ENCODE data around the gene RRAS2. TPM values are rescaled to one million over a fixed set of nuclear protein-coding genes. Genes with fewer than 3 reads are reported as not detected.

Gene RRAS2
- total and polyA plus RNA-seq, 10 of the 15 experiments (the other 5 are each of a cell fraction or from before 2014, with no cell fraction given), result 26.9 to 72.4 (median 45.4) TPM

GRCh38 chr11:14399087-14399486 lies 40.1 kb upstream of the RRAS2 start:
- DNase-seq (ENCODE audit: low read depth, low spot score), result no peak
- Histone ChIP-seq H3K9ac (ENCODE audit: control insufficient read depth, insufficient read depth, low read length) (no peak overlapping the region), H3K27me3 (replicated peaks in 1 of 2; ENCODE audit: control insufficient read depth in 2 of 2, insufficient read depth in 2 of 2, low read length in 1 of 2) (peaks cover 0 to 4% of the 10 kb centered on the region in 2 experiments; a peak in 1 of 4 replicates), H3K4me1 (ENCODE audit: control insufficient read depth, insufficient read depth, low read length) (no peaks in the 10 kb centered on the region), H3K9me3 (replicated peaks; ENCODE audit: control insufficient read depth, insufficient read depth, low read length) (no peaks in the 10 kb centered on the region), H4K20me1 (ENCODE audit: control insufficient read depth, insufficient read depth) (no peaks in the 10 kb centered on the region), H3K36me3 (ENCODE audit: control insufficient read depth in 2 of 2, insufficient read depth in 2 of 2, low read length in 1 of 2) (no peaks in the 10 kb centered on the region), H3K27ac (ENCODE audit: control insufficient read depth, insufficient read depth) (no peak overlapping the region), H3K79me2 (ENCODE audit: control insufficient read depth, insufficient read depth, low read length) (no peaks in the 10 kb centered on the region), H3K4me3 (no peak overlapping the region), H2AFZ (ENCODE audit: control insufficient read depth, low read depth, low read length) (no peak overlapping the region), H3K4me2 (ENCODE audit: control insufficient read depth, insufficient read depth) (no peak overlapping the region)
- ATAC-seq, result no peak
- 0% methylated on average over 1 of the region's 1 CpG for WGBS (ENCODE audit: insufficient coverage, insufficient replicate concordance, low lambda C conversion rate, missing lambda C conversion rate)
- BruUV-seq (replicated peaks), result no TSS peak
- intact Hi-C loops (cut with micrococcal nuclease; ENCODE audit: unreplicated experiment), result no loop called here
- ChIA-PET RAD21 (ENCODE audit: unreplicated experiment) (no interaction called here), CTCF (no interaction called here), SMC1A (ENCODE audit: uncharacterized antibody, unreplicated experiment) (interaction anchor here (0.7 to 0.8 kb wide), 2 partner anchors 98 to 122 kb away, joined by 3 to 4 read pairs; no protein-coding TSS in a partner anchor), POLR2A (no interaction called here)
- TF ChIP-seq FOS (IDR thresholded peaks at IDR 0.05; ENCODE audit: borderline replicate concordance, extremely low read depth, insufficient read length) (no peak), ZBED1 (IDR thresholded peaks at IDR 0.05; ENCODE audit: borderline replicate concordance) (no peak), TCF12 (IDR thresholded peaks at IDR 0.05; ENCODE audit: low read depth, low read length) (no peak), HDGF (IDR thresholded peaks at IDR 0.05) (no peak), HCFC1 (IDR thresholded peaks at IDR 0.05; ENCODE audit: low read length) (no peak), BACH1 (IDR thresholded peaks at IDR 0.05; ENCODE audit: borderline replicate concordance) (no peak)
- FAIRE-seq, result no peak
- in situ Hi-C loops (cut with MboI), result no loop called here

GRCh38 chr11:14396273-14396672 lies 37.3 kb upstream of the RRAS2 start:
- BruUV-seq (replicated peaks), result no TSS peak
- intact Hi-C loops (cut with micrococcal nuclease; ENCODE audit: unreplicated experiment), result no loop called here
- FAIRE-seq (no peak), ATAC-seq (no peak), DNase-seq (ENCODE audit: low read depth, low spot score) (no peak)
- Histone ChIP-seq H3K4me3 (no peak overlapping the region), H3K27me3 (replicated peaks in 1 of 2; ENCODE audit: control insufficient read depth in 2 of 2, insufficient read depth in 2 of 2, low read length in 1 of 2) (peaks cover 0 to 4% of the 10 kb centered on the region in 2 experiments; a peak in 1 of 4 replicates), H4K20me1 (ENCODE audit: control insufficient read depth, insufficient read depth) (no peaks in the 10 kb centered on the region), H2AFZ (ENCODE audit: control insufficient read depth, low read depth, low read length) (no peak overlapping the region), H3K9me3 (replicated peaks; ENCODE audit: control insufficient read depth, insufficient read depth, low read length) (no peaks in the 10 kb centered on the region), H3K4me2 (ENCODE audit: control insufficient read depth, insufficient read depth) (no peak overlapping the region), H3K27ac (ENCODE audit: control insufficient read depth, insufficient read depth) (no peak overlapping the region), H3K4me1 (ENCODE audit: control insufficient read depth, insufficient read depth, low read length) (no peaks in the 10 kb centered on the region), H3K9ac (ENCODE audit: control insufficient read depth, insufficient read depth, low read length) (no peak overlapping the region), H3K36me3 (ENCODE audit: control insufficient read depth in 2 of 2, insufficient read depth in 2 of 2, low read length in 1 of 2) (no peaks in the 10 kb centered on the region), H3K79me2 (ENCODE audit: control insufficient read depth, insufficient read depth, low read length) (no peaks in the 10 kb centered on the region)
- ChIA-PET RAD21 (ENCODE audit: unreplicated experiment) (no interaction called here), SMC1A (ENCODE audit: uncharacterized antibody, unreplicated experiment) (no interaction called here), CTCF (no interaction called here), POLR2A (no interaction called here)
- in situ Hi-C loops (cut with MboI), result no loop called here
- TF ChIP-seq BCL11A (IDR thresholded peaks at IDR 0.05; ENCODE audit: low read depth, low read length), result no peak
- TF ChIP-seq ZNF687 (IDR thresholded peaks at IDR 0.05), result no peak
- no peak for TF ChIP-seq NKRF (conservative IDR thresholded peaks at IDR 0.05)
- no peak for TF ChIP-seq MYB (IDR thresholded peaks at IDR 0.05; ENCODE audit: borderline replicate concordance, low read depth, low read length)
- TF ChIP-seq MEF2B (IDR thresholded peaks at IDR 0.05; ENCODE audit: partially characterized antibody, poor library complexity, severe bottlenecking), result no peak
- TF ChIP-seq SREBF2 (IDR thresholded peaks at IDR 0.05; ENCODE audit: low read length), result no peak
- TF ChIP-seq RAD21 (IDR thresholded peaks at IDR 0.05; ENCODE audit: insufficient read depth, low read depth, low read length), result no peak
- TF ChIP-seq HCFC1 (IDR thresholded peaks at IDR 0.05; ENCODE audit: low read length), result no peak
- no peak for TF ChIP-seq SP1 (IDR thresholded peaks at IDR 0.05; ENCODE audit: low read depth, low read length)
